ENCODE measurements around the gene ANP32B.
"Not testable (repeated sequence)": the region's sequence is repeated elsewhere in the genome, so short reads cannot be mapped to it uniquely, and the experiment has no call there.

ANP32B gene

DNA sequence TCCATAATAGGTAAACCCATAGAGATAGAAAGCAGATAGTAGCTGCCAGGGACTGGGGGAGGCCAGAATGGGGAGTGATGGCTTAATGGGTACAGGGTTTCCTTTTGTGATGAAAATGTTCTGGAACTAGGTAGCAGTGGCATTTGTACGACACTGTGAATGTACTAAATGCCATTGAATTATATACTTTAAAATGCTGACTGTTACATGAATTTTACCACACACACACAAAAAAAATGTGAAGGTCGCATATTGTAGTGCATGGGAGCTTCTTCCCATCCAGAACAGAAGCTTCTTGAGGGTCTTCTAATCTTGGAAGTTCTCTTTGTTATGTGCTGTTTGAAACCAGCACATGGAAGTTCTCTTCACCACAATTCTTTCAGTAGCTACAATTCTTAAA, 19.9 kb upstream of the ANP32B start:
- DNase-seq (ENCODE audit: low read depth): no peak

DNA sequence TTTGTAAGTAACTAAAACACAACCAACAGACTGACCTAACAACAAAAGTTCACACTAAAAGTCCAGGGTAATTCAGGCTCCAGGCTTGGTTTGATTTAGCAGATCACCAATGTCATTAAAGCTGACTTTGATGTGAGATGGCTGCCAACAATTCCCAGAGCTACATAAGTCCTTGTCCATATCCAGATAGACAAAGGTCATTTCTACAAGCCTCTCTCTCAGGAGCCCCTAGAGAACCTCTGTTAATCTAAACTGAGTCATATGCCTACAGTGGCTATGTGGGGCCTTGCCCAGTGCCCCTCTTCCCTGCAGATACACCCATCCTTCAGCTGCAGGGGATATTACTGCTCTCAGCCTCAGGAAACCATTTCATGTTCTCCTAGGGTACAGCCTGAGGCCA, 18.2 kb upstream of the ANP32B start:
- no peak for DNase-seq (ENCODE audit: low read depth)

DNA sequence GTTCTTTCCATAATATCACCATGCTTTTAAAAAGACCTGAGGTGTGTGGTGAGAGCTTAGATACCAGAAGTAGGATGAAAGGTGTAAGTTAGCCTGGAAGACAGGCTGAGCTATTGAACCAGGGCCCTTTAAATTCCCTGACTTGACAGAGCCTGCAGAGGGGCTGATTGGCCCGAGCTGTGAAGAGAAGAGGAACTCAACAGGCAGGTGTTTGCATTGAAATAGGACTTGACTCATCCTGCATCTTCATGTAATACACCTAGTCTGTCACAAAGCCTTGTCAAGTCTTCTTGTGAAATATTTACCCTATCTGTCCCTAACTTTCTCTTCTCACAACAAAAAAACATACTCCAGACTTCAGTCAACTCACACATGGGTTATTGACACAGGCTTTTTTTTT, 16.6 kb upstream of the ANP32B start:
- DNase-seq (ENCODE audit: low read depth): no peak

DNA sequence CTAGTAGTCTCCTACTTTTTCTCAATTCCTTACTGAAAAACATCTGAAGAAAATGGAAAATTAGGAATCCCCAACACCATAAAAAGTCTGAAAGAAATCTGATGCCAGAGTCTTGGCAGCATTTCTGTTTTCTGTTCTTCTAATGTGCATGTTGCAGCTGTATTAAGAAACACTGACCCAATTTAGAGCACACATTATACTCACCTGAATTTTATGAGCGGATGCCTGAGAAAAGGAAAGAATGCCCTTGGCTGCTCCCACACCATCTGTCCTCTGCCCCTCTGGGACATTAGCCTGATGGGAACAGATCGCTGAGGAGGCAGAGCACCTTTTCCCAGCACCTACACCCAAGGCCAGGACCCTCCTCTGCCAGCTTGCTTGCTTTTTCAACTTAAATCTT, 14.1 kb upstream of the ANP32B start:
- DNase-seq (ENCODE audit: low read depth): no peak

DNA sequence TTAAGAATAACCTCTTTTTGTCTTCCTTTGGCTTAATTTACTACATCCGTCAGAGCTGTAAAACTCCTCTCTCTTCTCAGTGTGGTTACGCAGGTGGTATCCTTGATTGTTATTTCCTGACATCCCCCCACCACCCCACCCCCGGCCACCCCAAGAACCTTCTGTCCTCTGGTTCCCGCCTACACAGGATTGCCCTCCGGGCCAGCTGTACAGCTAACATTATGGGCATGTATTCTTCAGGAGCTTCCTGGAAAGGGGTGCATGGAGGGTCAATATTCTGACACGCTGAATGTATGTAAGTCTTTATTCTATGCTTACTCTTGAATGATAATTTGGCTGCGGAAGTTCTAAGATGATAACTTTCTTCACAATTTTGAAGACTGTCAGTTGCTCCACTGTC, 13.0 kb upstream of the ANP32B start:
- no peak for DNase-seq (ENCODE audit: low read depth)

DNA sequence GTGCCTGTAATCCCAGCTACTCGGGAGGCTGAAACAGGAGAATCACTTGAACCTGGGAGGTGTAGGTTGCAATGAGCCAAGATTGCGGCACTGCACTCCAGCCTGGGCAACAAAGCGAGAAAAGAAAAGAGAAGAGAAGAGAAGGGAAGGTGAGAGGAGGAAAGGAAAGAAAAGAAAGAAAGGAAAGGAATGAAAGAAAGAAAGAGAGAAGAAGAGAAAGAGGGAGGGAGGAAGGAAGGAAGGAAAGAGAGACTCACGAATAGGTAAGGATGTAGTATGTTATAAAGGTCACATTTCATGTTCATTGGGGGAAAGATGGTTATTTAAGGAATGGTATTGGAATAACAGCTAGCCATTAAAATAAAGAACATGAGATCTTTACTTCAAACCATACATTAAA, 10.4 kb upstream of the ANP32B start:
- no peak for DNase-seq (ENCODE audit: low read depth)

DNA sequence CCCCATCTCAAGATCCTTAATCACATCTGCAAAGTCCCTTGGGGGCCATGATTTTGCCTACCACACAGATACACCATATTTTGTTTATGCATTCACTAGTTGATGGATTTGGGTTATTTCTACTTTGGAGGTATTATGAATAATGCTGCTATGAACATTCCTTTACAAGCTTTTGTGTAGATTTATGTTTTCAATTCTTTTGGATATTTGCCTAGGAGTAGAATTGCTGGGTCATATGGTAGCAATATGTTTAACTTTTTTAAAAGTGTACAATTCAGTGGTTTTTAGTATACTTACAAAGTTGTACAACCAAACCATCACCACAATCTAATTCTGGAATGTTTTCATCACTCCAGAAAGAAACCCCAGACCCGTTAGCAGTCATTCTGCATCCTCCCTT, 7.8 kb upstream of the ANP32B start:
- DNase-seq (ENCODE audit: low read depth): no peak

DNA sequence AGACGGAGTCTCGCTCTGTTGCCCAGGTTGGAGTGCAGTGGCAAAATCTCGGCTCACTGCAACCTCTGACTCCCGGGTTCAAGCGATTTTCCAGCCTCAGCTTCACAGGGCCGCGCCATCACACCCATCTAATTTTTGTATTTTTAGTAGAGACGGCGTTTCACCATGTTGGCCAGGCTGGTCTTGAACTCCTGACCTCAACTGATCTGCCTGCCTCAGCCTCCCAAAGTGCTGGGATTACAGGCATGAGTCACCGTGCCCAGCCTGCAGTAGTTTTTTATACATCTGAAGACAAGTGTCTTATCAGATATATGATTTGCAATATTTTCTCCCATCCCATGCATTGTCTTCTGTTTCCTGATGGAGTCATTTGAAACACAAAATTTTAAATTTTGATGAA, 6.5 kb upstream of the ANP32B start:
- not testable (repeated sequence) for DNase-seq (ENCODE audit: low read depth)

DNA sequence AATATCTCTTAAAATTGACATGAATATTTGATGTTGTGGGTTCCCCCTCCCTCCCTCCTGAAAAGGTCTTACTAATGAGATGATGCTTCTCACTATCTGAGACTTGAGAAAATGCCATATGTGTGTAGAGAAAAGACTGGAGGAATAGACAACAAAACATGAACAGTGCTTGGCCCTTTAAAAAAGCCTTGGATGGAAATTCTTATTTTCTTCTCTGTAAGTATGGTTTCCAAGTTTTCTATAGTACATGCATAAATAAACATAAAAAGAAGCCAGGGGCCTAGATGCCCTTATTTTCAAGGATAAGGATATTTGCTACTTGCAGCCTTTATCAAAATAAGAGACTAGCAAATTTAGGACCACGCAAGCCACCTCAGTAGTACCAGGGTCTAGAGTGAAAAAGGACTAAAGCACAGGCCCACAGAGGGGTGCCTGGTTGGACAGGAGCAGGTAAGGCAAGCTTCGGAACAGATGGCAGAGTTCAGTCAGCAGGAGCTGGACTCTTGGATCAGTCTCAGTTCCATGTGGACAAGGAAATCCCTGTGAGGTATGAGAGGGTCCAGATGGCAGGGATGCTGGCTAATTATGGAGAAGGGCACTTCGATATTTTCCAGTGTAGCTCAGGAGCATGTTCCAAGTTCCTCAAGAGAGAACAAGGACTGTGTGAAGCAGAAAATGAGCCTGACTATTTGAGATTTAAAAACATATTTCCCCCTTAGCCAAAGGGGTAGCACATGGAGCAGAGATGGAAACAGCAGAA, 4.6 kb upstream of the ANP32B start:
- no peak for DNase-seq (ENCODE audit: low read depth)

DNA sequence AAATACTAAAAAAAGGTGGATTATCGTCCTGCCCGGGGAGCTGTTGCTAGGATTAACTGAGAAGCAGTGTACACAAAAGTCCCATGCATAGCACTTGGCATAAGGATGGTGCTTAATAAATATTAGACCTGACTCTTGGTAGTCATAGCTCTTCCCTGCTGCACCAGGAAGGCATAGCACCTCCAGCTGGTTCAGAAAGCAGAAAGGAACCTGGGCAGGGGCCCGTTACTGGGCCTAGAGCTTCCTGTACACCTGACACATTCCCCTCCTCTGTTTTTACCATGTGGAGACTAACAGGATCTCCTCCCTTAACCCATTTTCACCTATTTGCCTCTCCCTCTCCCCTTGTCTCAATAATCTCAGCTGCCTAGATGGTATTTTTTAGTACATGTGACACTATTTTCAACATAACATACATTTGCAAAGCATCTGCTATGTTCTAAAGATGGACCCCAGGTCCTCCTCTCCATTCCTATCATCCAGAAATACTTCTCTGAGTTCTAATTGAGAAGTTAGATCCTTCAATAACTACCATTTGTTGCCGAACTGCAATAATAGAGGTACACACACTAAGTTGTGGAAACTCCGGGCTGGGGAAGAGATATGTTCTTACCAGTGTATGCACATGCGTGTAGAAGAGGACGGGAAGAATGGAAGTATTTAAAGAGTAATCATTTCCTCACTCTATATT, 3.2 kb upstream of the ANP32B start:
- no peak for DNase-seq (ENCODE audit: low read depth)

DNA sequence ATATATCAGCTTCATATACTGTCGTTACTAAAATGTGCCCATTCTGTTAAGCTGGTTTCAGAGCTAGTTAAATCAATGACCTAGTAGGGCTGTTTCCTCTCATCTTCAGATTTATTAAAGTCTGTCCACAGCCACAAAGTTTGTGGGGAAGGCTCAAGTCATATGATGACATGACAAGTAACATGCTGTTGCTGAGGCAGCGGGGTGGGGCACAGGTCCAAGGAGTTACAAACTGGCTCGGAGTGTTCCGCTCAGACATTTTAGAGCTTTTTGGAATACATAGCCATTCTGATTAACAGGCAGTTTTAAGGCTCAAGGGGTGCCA, 2.7 kb upstream of the ANP32B start:
- no peak for DNase-seq (ENCODE audit: low read depth)

DNA sequence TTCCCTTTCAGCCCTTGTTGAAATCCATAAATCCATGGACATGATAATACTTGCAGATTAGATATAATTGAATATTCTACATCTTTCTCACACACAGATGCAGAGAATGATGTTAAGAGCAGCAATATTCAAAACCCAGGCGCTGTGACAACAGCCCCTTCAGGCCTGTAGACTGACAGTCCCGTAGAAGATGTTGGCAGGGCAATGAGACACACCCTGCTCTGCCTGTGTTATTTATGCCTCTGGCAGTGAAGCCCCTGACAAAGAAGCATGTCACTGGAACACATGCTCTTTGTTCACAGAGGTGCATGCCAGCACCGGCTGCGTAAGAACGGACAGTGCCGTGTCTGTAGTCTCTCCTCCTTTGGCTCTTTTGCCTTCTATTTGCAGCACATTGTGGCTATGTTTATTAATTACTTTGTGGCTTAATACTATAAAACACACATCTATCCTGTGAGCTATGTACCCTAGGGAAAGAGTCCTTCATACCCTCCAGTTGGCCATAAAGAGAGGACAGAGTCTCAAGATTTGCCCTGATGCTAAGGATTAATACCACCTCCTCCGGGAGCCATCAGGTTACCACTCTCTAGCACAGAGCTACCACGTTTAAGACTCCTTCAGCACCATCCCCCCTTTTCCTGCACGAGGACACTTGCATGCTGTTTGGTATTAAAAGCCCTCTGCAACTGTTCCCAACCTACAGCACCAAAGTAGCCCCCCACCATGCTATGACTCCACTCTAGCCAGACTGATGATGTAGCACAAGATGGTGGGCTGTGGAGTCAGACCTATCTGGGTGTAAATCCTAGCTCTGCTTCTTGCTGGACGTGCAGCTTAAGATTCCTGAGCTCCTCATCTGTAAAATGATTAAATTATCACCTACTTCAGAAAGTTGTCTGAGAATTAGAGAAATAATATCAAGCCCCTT, 2.0 kb upstream of the ANP32B start:
- no peak for DNase-seq (ENCODE audit: low read depth)

DNA sequence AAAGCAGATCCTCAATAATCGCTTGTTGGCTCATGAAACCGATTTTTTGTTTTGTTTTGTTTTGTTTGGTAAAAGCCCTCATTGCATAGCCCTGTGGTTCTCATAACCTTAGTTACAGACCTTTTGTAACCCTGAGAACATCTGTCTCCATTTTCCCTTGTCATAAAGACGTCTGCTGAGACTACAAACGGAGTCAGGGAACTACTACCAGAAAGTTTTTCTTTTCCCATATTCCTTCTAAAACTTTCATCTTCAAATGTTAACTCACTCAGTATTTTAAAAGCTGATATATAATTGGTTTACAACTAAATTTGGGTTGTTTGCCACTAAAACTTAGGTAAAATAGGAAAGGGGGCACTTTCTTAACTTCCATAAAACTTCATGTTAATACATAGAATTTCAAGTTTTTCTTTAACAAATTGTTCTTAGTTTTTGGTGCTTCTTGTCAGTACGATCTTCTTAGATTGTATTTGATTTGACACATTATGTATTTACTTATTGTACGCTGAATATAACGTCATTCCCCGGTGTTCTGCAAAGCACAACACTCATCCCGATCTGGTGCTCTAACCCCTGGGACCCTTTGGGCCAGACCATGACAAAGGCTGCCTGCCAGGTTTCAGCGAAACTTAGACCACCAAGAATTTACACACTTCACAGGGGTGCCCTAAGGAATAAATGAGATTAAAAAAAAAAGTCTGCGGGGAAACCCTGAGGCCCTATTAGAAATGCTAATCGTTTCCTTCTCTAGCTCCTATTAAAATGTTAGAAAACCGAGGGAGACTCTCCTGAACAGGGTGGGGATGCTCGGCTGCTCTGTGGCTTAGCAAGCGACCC, 1.1 kb upstream of the ANP32B start:
- DNase-seq (ENCODE audit: low read depth): no peak

DNA sequence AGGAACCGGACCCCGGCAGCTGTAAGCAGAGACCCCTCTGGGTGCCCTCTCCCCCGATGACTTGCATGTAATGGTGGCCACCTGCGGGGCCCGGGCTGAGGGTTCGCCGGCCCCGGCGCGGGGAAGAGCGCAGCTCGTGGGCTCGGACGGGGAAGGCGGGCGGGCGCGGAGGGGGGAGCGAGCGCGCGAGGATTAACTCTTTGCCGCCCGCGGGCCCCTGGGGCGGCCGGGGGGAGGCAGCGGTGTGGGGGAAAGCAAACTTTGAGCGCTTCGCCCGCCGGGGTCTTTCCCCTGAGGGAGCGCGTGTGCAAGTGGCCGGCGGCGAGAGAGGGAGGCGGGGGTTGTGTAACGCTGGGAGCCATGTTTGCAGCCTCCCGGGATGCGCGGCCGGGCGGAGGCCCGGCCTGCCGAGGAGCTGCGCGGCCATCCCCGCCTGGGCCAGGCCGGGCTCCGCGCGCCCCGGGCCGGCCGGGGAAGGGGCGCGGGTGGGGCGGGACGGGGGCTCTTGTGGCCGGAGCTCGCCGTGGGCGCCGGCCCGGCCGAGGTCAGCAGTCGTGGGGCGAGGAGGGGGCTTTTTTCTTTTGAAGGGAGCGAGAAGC, 547 bp downstream of the ANP32B start:
- peak; percentile 41 for DNase-seq (ENCODE audit: low read depth)

DNA sequence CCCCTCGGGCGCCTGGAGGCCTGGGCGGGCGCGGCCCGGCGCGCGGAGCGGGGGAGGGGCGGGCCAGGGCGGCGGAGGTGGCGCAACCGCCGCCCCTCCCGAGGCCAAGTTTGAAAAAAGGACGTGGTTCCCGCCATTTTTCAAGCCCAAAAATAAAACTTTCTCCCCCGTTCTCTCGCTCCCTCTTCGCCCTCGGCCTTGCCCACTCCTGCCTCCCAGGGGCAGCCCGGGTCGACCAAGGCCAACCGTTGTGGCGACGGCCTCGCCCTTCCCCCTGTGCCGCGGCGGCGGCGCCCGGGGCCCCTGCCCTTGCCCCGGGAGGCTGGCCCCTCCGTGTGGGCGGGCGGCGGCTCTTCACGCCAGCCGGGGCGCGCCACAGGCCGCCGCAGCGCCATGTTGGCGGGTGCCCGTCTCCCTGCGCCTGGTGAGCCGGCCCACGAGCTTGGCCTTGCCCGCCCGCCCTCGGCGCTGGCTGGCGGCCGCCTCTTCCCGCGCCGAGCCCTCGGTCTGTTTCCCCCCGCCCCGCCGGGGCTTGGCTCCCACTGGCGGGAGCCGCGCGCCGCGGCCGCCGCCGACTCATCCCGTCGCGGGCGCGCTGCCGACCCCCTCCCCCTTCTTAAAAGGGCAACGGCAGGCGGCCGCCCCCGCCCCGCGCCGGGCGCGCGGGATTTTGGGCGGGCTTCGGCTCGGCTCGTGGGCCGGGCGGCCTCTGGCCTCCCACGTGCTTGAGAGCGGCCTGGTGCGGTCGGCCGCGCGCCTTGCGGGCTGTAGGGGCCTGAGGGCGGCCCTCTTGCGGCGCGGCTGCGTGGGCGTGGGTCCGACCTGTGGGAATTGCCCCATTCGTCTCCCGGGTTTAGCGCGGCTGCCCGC, 1.3 kb downstream of the ANP32B start:
- DNase-seq (ENCODE audit: low read depth): peak; percentile 69

DNA sequence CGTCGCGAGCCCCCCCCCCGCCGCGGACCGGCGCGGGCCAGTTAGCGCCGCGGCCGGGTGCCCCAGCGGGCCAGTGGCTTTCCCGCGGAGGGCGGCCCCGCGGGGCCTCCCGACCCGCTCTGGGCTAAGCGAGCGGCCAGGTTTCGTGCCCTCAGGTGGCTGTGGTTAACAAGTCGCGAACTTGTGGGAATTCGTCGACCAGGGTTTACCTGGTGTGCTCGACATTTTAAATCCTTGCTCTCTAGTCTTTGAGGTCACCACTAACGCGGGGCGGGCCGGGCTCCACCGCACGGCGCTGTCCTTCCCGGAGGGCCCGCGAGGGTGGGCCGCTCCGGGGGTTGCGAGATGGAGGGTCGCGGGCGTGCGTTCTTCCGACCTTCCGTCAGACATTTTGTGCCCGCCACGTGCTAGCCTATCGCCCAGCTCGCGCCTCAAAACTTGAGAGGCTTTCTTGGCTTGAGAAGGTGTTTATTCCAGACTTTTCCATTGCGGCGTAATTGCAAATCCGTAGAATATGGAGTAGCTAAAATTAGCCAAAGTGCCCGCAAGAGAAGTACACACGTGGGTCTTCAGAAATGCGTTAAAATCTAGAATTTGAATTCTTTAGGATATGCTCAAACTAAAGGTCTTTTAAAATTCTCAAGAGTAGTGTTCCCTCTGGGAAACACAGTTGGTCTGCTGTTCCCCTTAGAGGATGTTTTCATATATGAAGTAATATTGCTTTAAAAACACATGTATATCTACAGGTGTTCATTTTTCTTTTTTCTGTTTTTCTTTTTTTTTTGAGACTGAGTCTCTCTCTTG, 2.1 kb downstream of the ANP32B start:
- DNase-seq (ENCODE audit: low read depth): no peak

DNA sequence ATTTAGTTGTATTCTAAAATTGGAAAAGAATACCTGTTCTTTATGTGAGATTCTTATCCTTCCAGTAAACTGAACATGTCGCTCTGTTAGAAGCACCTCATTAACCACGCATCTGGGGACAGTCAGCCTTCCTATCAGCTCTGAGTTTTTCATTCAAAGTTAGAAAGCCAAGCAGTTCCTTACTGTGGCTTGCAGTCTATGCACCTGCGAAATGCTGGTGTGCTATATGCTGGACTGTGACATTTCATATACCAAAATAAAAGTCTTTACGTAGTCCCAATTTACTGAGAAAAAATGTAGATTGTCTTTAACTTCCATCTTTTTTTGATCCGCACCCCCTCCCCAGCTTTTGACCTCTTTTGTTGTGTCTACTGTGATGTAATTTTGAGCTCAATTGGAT, 4.3 kb downstream of the ANP32B start:
- DNase-seq (ENCODE audit: low read depth): no peak

DNA sequence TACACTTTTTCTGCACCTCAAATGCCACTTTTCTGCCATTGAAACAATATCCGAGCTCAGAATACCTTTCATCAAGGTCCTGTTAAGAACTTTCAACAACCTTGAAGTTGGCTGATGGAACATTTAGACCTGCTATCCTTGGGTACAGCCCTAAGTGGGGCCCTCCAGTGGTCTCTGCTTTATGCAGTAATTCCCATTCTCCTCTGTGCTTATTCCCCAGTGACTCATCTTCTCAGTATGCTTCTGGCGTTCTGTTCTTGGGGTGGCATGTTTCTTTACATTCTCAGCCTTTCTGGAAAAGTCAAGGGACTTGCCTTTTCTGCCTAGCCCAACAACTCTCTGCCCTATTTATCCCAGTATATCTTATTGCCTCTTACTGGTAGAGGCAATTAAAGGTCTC, 7.1 kb downstream of the ANP32B start:
- DNase-seq (ENCODE audit: low read depth): no peak

DNA sequence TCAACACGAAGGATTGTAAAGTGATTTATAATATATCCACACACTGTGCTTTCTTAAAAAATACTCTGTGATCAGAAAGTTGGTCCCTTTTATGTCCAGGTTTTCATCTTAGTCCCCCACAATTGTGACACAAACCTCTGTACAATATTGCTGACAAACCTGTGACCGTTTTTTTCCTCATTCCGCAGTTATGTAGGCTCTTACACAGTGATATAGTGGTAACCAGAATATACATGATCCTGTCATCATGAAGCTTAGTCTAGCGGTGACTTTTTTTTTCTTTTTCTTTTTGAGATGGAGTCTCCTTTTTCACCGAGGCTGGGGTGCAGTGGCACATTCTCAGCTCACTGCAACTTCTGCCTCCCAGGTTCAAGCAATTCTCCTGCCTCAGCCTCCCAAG, 8.7 kb downstream of the ANP32B start:
- DNase-seq (ENCODE audit: low read depth): no peak

DNA sequence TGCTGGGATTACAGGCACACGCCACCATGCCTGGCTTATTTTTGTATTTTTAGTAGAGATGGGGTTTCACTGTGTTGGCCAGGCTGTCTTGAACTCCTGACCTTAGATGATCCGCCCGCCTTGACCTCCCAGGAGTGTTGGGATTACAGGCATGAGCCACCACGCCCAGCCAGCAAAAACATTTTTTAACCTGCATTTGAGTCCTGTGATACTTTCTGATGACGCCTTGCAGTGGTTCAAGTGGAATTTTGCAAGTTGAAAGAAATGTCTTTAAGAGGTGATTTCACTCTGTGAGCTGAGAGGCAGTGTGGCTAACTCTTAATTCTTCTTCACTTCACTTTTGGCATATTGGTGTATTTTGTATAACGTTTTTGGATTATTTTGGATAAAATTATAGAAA, 9.1 kb downstream of the ANP32B start:
- DNase-seq (ENCODE audit: low read depth): no peak

Measured in T-helper 22 cell (primary cell).